ENCODE data around the gene TACR3.
"Not testable (repeated sequence)": the region's sequence is repeated elsewhere in the genome, so short reads cannot be mapped to it uniquely, and the experiment has no call there.

Gene TACR3

GRCh38 chr4:103721251-103721650 lies 1.5 kb upstream of the TACR3 start:
- DNase-seq, result no peak
- H3K9me3 Mint-ChIP-seq, result peaks cover 5% of the 10 kb centered on the region
- no peak for TF ChIP-seq CTCF (IDR thresholded peaks at IDR 0.05)
- no peak overlapping the region for H3K4me3 Mint-ChIP-seq
- peaks cover 11% of the 10 kb centered on the region for H3K4me1 Mint-ChIP-seq
- peaks cover 27% of the 10 kb centered on the region for H3K27me3 Mint-ChIP-seq (ENCODE audit: low read depth, poor library complexity)
- no peak overlapping the region for H3K27ac Mint-ChIP-seq
- no peaks in the 10 kb centered on the region for H3K36me3 Mint-ChIP-seq (ENCODE audit: low read depth)

- peaks cover 5% of the 10 kb centered on the region for H3K9me3 Mint-ChIP-seq
- no peak overlapping the region for H3K27ac Mint-ChIP-seq
- no peaks in the 10 kb centered on the region for H3K36me3 Mint-ChIP-seq (ENCODE audit: low read depth)
- H3K4me3 Mint-ChIP-seq, result peak overlapping the region; percentile 76
- H3K27me3 Mint-ChIP-seq (ENCODE audit: low read depth, poor library complexity), result peaks cover 27% of the 10 kb centered on the region
- peaks cover 11% of the 10 kb centered on the region for H3K4me1 Mint-ChIP-seq
- no peak for TF ChIP-seq CTCF (IDR thresholded peaks at IDR 0.05)
- DNase-seq, result no peak
These were observed 876 bp upstream of the TACR3 start for GRCh38 chr4:103720661-103721060.

GRCh38 chr4:103719105-103719829 lies 518 bp downstream of the TACR3 start:
- peak; percentile 23 for DNase-seq
- H3K4me3 Mint-ChIP-seq, result peak overlapping the region; percentile 76
- H3K27ac Mint-ChIP-seq, result no peak overlapping the region
- peaks cover 27% of the 10 kb centered on the region for H3K27me3 Mint-ChIP-seq (ENCODE audit: low read depth, poor library complexity)
- no peaks in the 10 kb centered on the region for H3K36me3 Mint-ChIP-seq (ENCODE audit: low read depth)
- peaks cover 5% of the 10 kb centered on the region for H3K9me3 Mint-ChIP-seq
- no peak for TF ChIP-seq CTCF (IDR thresholded peaks at IDR 0.05)
- H3K4me1 Mint-ChIP-seq, result peaks cover 11% of the 10 kb centered on the region

GRCh38 chr4:103692615-103693014 lies 27.2 kb downstream of the TACR3 start:
- no peak for TF ChIP-seq CTCF (IDR thresholded peaks at IDR 0.05)
- H3K27ac Mint-ChIP-seq, result no peak overlapping the region
- no peaks in the 10 kb centered on the region for H3K36me3 Mint-ChIP-seq (ENCODE audit: low read depth)
- H3K9me3 Mint-ChIP-seq, result peaks cover 6% of the 10 kb centered on the region
- no peaks in the 10 kb centered on the region for H3K4me1 Mint-ChIP-seq
- no peak overlapping the region for H3K4me3 Mint-ChIP-seq
- H3K27me3 Mint-ChIP-seq (ENCODE audit: low read depth, poor library complexity), result no peaks in the 10 kb centered on the region
- DNase-seq, result no peak

- Mint-ChIP-seq H3K9me3 (no peaks in the 10 kb centered on the region), H3K27ac (no peak overlapping the region), H3K27me3 (ENCODE audit: low read depth, poor library complexity) (no peaks in the 10 kb centered on the region), H3K4me1 (no peaks in the 10 kb centered on the region), H3K4me3 (no peak overlapping the region), H3K36me3 (ENCODE audit: low read depth) (no peaks in the 10 kb centered on the region)
- DNase-seq, result no peak
- no peak for TF ChIP-seq CTCF (IDR thresholded peaks at IDR 0.05)
These were observed 45.8 kb downstream of the TACR3 start for GRCh38 chr4:103673983-103674382.

- H3K27me3 Mint-ChIP-seq (ENCODE audit: low read depth, poor library complexity); H3K9me3 Mint-ChIP-seq; H3K36me3 Mint-ChIP-seq (ENCODE audit: low read depth); H3K4me3 Mint-ChIP-seq; DNase-seq; H3K27ac Mint-ChIP-seq; H3K4me1 Mint-ChIP-seq: not testable (repeated sequence)
These were observed 53.0 kb downstream of the TACR3 start for GRCh38 chr4:103666764-103667163.
